Neural progenitor cell (in vitro differentiated cells): Measurements from ENCODE around the gene SPIRE1.

Source experiments
- EZH2 ChIP-seq: fragments of 200-600 bp; sonication (generic); IDR thresholded peaks from 2 replicates; pipeline ENCODE4 v1.6.1; 2017; ENCODE audit warnings: antibody characterized with exemption, mild to moderate bottlenecking, moderate library complexity
- EZH2phosphoT487 ChIP-seq: fragments of 200-600 bp; sonication (generic); IDR thresholded peaks from 2 replicates; pipeline ENCODE4 v1.6.1; 2017; ENCODE audit warnings: antibody characterized with exemption

DNA sequence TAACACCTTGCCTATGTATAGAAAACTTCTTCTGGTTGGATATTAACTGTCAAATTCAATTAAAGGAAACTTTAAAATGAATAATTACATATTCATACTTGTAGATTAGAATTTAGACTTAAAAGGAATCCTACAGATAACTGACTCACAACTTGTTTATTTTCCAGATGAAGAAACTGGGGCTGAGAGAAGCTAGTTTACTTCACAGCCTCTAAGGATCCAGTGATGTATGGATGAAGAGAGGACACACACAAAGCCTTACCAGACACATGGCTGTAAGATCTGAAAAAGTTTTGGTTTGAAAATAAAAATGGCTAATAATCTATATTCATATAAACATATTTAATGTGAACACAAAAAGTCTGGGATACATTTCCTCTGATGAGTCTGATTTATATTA is 177.9 kb downstream of the SPIRE1 start:
- TF ChIP-seq EZH2phosphoT487 (no peak), EZH2 (no peak)
